ENCODE results near the gene SMAP1. TPM values are rescaled to one million over a fixed set of nuclear protein-coding genes. Genes with fewer than 3 reads are reported as not detected.

The SMAP1 gene
- total RNA-seq, 6 experiments from 2014 or later, result 9.1 to 16.1 (median 12.2) TPM

DNA sequence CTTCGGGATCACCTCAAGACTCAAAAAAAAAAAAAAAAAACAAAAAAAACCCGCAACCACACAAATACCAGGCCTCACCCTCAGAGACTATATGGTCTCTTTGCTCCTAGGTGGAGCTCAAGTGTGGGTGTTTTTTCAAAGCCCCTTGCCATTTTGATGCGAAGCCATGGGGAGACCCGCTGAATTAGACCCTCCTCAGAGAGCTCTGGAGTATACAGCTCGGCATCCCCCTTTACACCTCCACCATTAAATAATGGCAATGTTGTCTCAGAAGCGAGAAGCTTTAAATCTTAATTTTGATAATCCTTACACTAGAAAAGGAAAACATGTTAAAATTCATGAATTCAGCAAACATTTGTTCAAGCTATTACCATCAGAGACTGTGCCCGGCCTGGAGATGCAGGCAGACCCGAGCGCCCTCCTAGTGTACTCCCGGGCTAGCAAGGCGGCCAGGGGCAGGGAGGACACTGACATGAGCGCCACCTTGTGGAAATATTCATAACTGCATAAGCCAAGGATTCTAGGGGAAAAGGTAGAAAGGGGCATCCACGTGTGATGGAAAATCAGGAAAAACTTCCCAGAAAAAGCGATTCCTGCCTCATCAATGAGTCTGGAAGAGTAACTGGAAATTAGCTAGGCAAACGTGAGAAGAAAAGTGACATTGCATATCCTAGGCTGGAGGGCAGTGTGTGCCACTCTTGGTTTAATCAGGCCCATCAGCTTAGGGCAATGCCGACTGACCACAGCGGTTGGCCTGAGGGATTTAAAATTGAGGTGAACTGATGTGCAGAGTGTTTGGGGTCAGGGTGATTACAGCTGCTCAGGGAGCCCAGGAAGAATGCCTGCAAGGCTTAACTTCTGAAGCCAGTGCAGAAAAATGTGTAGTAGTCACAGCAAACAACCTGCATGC lies 216.6 kb downstream of the SMAP1 start:
- TF ChIP-seq CTCF (IDR thresholded peaks at IDR 0.05) (peak; percentile 86 to 95 (median 92)), POLR2A (IDR thresholded peaks at IDR 0.05) (no peak)
- no peaks in the 10 kb centered on the region for H3K27me3 ChIP-seq
- ATAC-seq (peak; percentile 94 to 99 (median 96)), DNase-seq (peak; percentile 59 to 67 (median 60))
- intact Hi-C loops (cut with DNase I), result loop anchor here in 1 of 2 donors (10.0 kb wide), 1 partner anchor 180 kb away; no protein-coding TSS in a partner anchor
- H3K4me3 ChIP-seq, result no peak overlapping the region
- 29% methylated on average over 15 of the region's 17 CpGs for WGBS (ENCODE audit: insufficient coverage, low coverage, low lambda C conversion rate, missing lambda C conversion rate)
- no peaks in the 10 kb centered on the region for H3K9me3 ChIP-seq
- no peaks in the 10 kb centered on the region for H3K4me1 ChIP-seq
- H3K36me3 ChIP-seq, result no peaks in the 10 kb centered on the region
- H3K27ac ChIP-seq, result no peak overlapping the region

DNA sequence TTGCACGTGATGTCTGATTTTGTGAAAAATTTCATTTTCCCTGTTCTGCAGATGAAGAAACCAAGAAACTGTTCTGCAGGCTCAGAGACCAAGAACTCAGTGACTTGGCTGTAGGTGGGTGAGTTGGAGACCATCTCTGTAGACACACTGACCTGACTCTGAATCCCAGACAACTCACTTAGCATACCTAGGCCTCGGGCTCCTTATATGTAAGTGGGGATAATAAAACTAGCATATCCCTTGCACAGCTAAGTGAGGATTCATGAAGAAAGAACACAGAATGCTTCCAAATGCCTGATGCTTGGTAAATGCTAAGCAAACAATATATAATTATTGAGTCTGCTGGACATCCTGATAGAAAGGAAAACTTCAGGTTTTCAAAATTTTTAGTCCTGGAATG lies 218.4 kb downstream of the SMAP1 start:
- Histone ChIP-seq H3K36me3 (no peaks in the 10 kb centered on the region), H3K9me3 (no peaks in the 10 kb centered on the region), H3K4me1 (no peaks in the 10 kb centered on the region), H3K27me3 (no peaks in the 10 kb centered on the region), H3K4me3 (no peak overlapping the region), H3K27ac (no peak overlapping the region)
- TF ChIP-seq POLR2A (IDR thresholded peaks at IDR 0.05), result no peak
- TF ChIP-seq CTCF (IDR thresholded peaks at IDR 0.05), result no peak
- intact Hi-C loops (cut with DNase I), result loop anchor here (5.0 to 10.0 kb wide), 2 partner anchors 181 to 184 kb away; no protein-coding TSS in a partner anchor
- DNase-seq, result no peak
- WGBS (ENCODE audit: insufficient coverage, low coverage, low lambda C conversion rate, missing lambda C conversion rate), result 53% methylated on average over 2 of the region's 2 CpGs
- no peak for ATAC-seq

DNA sequence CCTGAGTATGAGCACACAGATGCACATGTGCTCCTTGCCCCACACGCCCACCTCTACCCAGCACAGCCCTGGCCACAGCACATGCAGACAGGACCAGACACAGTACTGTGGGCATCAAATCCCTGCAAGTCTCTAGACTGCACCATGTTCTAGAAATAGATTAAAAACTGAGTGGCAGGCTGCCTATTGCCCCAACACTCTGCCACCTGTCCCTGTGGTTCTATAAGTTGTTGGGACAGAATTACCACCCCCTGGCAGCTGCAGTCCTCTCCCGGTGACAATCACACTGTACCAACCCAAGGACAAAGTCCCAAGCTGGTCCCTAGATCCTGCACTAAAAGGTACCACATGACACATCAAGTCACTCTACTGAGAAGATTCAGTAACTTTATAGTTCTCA lies 219.0 kb downstream of the SMAP1 start:
- Histone ChIP-seq H3K4me1 (no peaks in the 10 kb centered on the region), H3K36me3 (no peaks in the 10 kb centered on the region), H3K27ac (no peak overlapping the region), H3K27me3 (no peaks in the 10 kb centered on the region), H3K9me3 (no peaks in the 10 kb centered on the region), H3K4me3 (no peak overlapping the region)
- TF ChIP-seq POLR2A (IDR thresholded peaks at IDR 0.05) (no peak), CTCF (IDR thresholded peaks at IDR 0.05) (no peak)
- intact Hi-C loops (cut with DNase I), result loop anchor here (5.0 to 10.0 kb wide), 2 partner anchors 182 to 184 kb away; no protein-coding TSS in a partner anchor
- no peak for ATAC-seq
- 55% methylated on average over 2 of the region's 2 CpGs for WGBS (ENCODE audit: insufficient coverage, low coverage, low lambda C conversion rate, missing lambda C conversion rate)
- no peak for DNase-seq

DNA sequence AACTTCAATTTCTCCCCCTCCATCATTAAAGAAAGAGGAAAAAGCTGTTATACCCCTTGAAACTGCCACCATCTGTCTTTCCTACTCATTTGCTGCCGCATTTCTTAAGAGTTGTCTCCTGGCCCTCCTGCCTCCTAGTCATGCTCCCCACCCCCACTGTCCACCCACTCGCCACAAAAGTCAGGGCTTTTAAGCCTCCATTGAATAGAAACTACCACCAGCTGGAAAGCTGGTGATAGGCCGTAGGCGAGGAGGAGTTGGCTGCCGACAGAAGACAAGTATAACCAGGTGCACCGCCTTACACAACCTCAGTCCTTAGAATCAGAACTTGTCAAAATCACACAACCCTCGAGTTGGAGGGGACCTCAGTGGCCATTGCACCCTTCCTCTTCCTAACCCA lies 221.6 kb downstream of the SMAP1 start:
- intact Hi-C loops (cut with DNase I), result loop anchor here (5.0 to 10.0 kb wide), 2 partner anchors 184 to 187 kb away; no protein-coding TSS in a partner anchor
- Histone ChIP-seq H3K4me1 (no peaks in the 10 kb centered on the region), H3K4me3 (no peak overlapping the region), H3K27me3 (no peaks in the 10 kb centered on the region), H3K27ac (no peak overlapping the region), H3K36me3 (no peaks in the 10 kb centered on the region), H3K9me3 (no peaks in the 10 kb centered on the region)
- no peak for ATAC-seq
- 86% methylated on average over 4 of the region's 7 CpGs for WGBS (ENCODE audit: insufficient coverage, low coverage, low lambda C conversion rate, missing lambda C conversion rate)
- TF ChIP-seq CTCF (IDR thresholded peaks at IDR 0.05) (no peak), POLR2A (IDR thresholded peaks at IDR 0.05) (no peak)
- DNase-seq, result no peak

Measured in right lobe of liver (tissue), 6 donors.